H9 (cell line): ENCODE data around the gene FYTTD1. TPM values are rescaled to one million over a fixed set of nuclear protein-coding genes. Genes with fewer than 3 reads are reported as not detected.

Source experiments
- DNase-seq: peaks from one replicate; pipeline ENCODE4 v3.0.0-alpha.2; 2017
- H2AFZ ChIP-seq: one replicate; pipeline ENCODE4 v1.6.1; 2013; ENCODE audit warnings: mild to moderate bottlenecking, low read length, control low read depth, moderate library complexity
- H2AK5ac ChIP-seq: 2 replicates; pipeline ENCODE4 v1.6.1; 2013; ENCODE audit warnings: low read length, control low read depth, mixed read lengths; ENCODE audit not compliant: insufficient read length
- H2BK120ac ChIP-seq: one replicate; pipeline ENCODE4 v1.6.1; 2013; ENCODE audit warnings: low read depth, mild to moderate bottlenecking, low read length, control low read depth, inconsistent platforms; ENCODE audit not compliant: poor library complexity, severe bottlenecking
- H2BK12ac ChIP-seq: 2 replicates; pipeline ENCODE4 v1.6.1; 2013; ENCODE audit warnings: low read length, control low read depth, mixed read lengths, low read depth; ENCODE audit not compliant: insufficient read length
- H2BK15ac ChIP-seq: 2 replicates; pipeline ENCODE4 v1.6.1; 2013; ENCODE audit warnings: low read depth, low read length, control low read depth
- H2BK20ac ChIP-seq: one replicate; pipeline ENCODE4 v1.6.1; 2013; ENCODE audit warnings: low read depth, mild to moderate bottlenecking, low read length, control low read depth, inconsistent platforms; ENCODE audit not compliant: poor library complexity, severe bottlenecking
- H2BK5ac ChIP-seq: 2 replicates; pipeline ENCODE4 v1.6.1; 2013; ENCODE audit warnings: low read length, control low read depth, mixed read lengths; ENCODE audit not compliant: insufficient read length
- H3K14ac ChIP-seq: 2 replicates; pipeline ENCODE4 v1.6.1; 2013; ENCODE audit warnings: low read length, control low read depth; ENCODE audit not compliant: insufficient read depth
- H3K18ac ChIP-seq: 2 replicates; pipeline ENCODE4 v1.6.1; 2013; ENCODE audit warnings: low read depth, mild to moderate bottlenecking, mixed read lengths, low read length, control low read depth; ENCODE audit not compliant: insufficient read length
- H3K23ac ChIP-seq: 2 replicates; pipeline ENCODE4 v1.6.1; 2013; ENCODE audit warnings: low read length, control low read depth, mixed read lengths, low read depth; ENCODE audit not compliant: insufficient read length
- H3K23me2 ChIP-seq: 2 replicates; pipeline ENCODE4 v1.6.1; 2013; ENCODE audit warnings: low read depth, mild to moderate bottlenecking, mixed read lengths, low read length, control low read depth; ENCODE audit not compliant: insufficient read length, poor library complexity, severe bottlenecking
- H3K27ac ChIP-seq: 2 replicates; pipeline ENCODE4 v1.5.1; 2013; ENCODE audit warnings: low read length, control low read depth, mixed read lengths, low read depth; ENCODE audit not compliant: insufficient read length
- H3K27me3 ChIP-seq: 2 replicates; pipeline ENCODE4 v1.6.1; 2013; ENCODE audit warnings: low read length, control low read depth, inconsistent platforms; ENCODE audit not compliant: insufficient read depth
- H3K4ac ChIP-seq: 2 replicates; pipeline ENCODE4 v1.6.1; 2013; ENCODE audit warnings: low read depth, mild to moderate bottlenecking, control low read depth, inconsistent platforms, low read length, moderate library complexity
- H3K4me1 ChIP-seq: 2 replicates; pipeline ENCODE4 v1.6.1; 2013; ENCODE audit warnings: low read length, control low read depth, inconsistent platforms; ENCODE audit not compliant: insufficient read depth
- H3K4me2 ChIP-seq: 2 replicates; pipeline ENCODE4 v1.6.1; 2013; ENCODE audit warnings: low read length, control low read depth, mixed read lengths; ENCODE audit not compliant: insufficient read length, insufficient read depth
- H3K56ac ChIP-seq: 2 replicates; pipeline ENCODE4 v1.6.1; 2013; ENCODE audit warnings: low read depth, mild to moderate bottlenecking, mixed read lengths, low read length, control low read depth; ENCODE audit not compliant: insufficient read length
- H3K79me1 ChIP-seq: 2 replicates; pipeline ENCODE4 v1.6.1; 2013; ENCODE audit warnings: low read depth, mild to moderate bottlenecking, moderate library complexity, low read length, control low read depth, inconsistent platforms; ENCODE audit not compliant: insufficient read depth, poor library complexity, severe bottlenecking
- H3K79me2 ChIP-seq: 2 replicates; pipeline ENCODE4 v1.6.1; 2013; ENCODE audit warnings: low read length, control low read depth, inconsistent platforms; ENCODE audit not compliant: insufficient read depth
- H3K9ac ChIP-seq: 2 replicates; pipeline ENCODE4 v1.6.1; 2013; ENCODE audit warnings: low read length, control low read depth, mixed read lengths; ENCODE audit not compliant: insufficient read length; ENCODE audit errors: extremely low read depth
- H3K9me3 ChIP-seq: one replicate; pipeline ENCODE4 v1.6.1; 2013; ENCODE audit warnings: low read depth, low read length, inconsistent platforms; ENCODE audit not compliant: control insufficient read depth
- H3T11ph ChIP-seq: one replicate; pipeline ENCODE4 v1.6.1; 2013; ENCODE audit warnings: mild to moderate bottlenecking, low read length, control low read depth, inconsistent platforms
- H4K20me1 ChIP-seq: one replicate; pipeline ENCODE4 v1.6.1; 2013; ENCODE audit not compliant: control insufficient read depth, insufficient read length, insufficient read depth
- H4K5ac ChIP-seq: 2 replicates; pipeline ENCODE4 v1.6.1; 2013; ENCODE audit warnings: low read depth, mild to moderate bottlenecking, mixed read lengths, low read length, control low read depth; ENCODE audit not compliant: insufficient read length
- H4K8ac ChIP-seq: replicated peaks from 2 replicates; pipeline ENCODE4 v1.6.1; 2013; ENCODE audit warnings: low read length, control low read depth, mixed read lengths, low read depth; ENCODE audit not compliant: insufficient read length
- H4K91ac ChIP-seq: 2 replicates; pipeline ENCODE4 v1.6.1; 2013; ENCODE audit warnings: low read depth, mild to moderate bottlenecking, moderate library complexity, mixed read lengths, low read length, control low read depth; ENCODE audit not compliant: insufficient read length
- H3K27ac Mint-ChIP-seq, 3 experiments: 2 replicates in 2 of 3; 3 replicates in 1 of 3; pipeline ENCODE4 v1.8.0; 2020 to 2021; ENCODE audit warnings: mixed read lengths in 3 of 3, mild to moderate bottlenecking in 1 of 3, moderate library complexity in 1 of 3
- H3K27me3 Mint-ChIP-seq: 2 replicates; pipeline ENCODE4 v1.8.0; 2021; ENCODE audit warnings: low read depth, mild to moderate bottlenecking, moderate library complexity, mixed read lengths
- H3K36me3 Mint-ChIP-seq, 3 experiments: 2 replicates in 2 of 3; 3 replicates in 1 of 3; pipeline ENCODE4 v1.8.0; 2020 to 2021; ENCODE audit warnings: low read depth in 3 of 3, mixed read lengths in 3 of 3; ENCODE audit not compliant: insufficient read depth in 1 of 3
- H3K4me1 Mint-ChIP-seq, 2 experiments: 2 replicates each; pipeline ENCODE4 v1.8.0; 2020; ENCODE audit warnings: mixed read lengths in 2 of 2
- H3K4me3 Mint-ChIP-seq, 2 experiments: 2 replicates in 1 of 2; 3 replicates in 1 of 2; pipeline ENCODE4 v1.8.0; 2020 to 2021; ENCODE audit warnings: mild to moderate bottlenecking in 2 of 2, mixed read lengths in 2 of 2, moderate library complexity in 1 of 2
- H3K9me3 Mint-ChIP-seq, 2 experiments: 2 replicates in 1 of 2; 3 replicates in 1 of 2; pipeline ENCODE4 v1.8.0; 2020; ENCODE audit warnings: mild to moderate bottlenecking in 2 of 2, mixed read lengths in 2 of 2, moderate library complexity in 1 of 2
- CTCF ChIP-seq: fragments of 200-600 bp; sonication (generic); conservative IDR thresholded peaks from 3 replicates; pipeline ENCODE4 v1.8.0; 2021; ENCODE audit warnings: antibody characterized with exemption, mild to moderate bottlenecking
- WGBS: extraction: QIAGEN DNeasy Blood & Tissue Kit; methylation state at CpG from one replicate; pipeline ENCODE4 v1.1.7; 2013; ENCODE audit warnings: missing lambda C conversion rate, low lambda C conversion rate, mixed read lengths; ENCODE audit not compliant: insufficient read length; ENCODE audit errors: extremely low coverage; 5-methylcytosine and 5-hydroxymethylcytosine counted together
- total RNA-seq: library from RNA; stranded (reverse); gene quantifications from 2 replicates; pipeline ENCODE4 v1.2.1, GENCODE V29; 2021

The FYTTD1 gene
- total RNA-seq, 1 experiment from 2014 or later = 19.4 TPM

- Histone ChIP-seq H3K79me2 (no peaks in the 10 kb centered on the region), H3K4me2 (no peak overlapping the region), H4K5ac (no peak overlapping the region), H4K8ac (no peak overlapping the region), H2BK5ac (no peak overlapping the region), H3T11ph (no peak overlapping the region), H3K18ac (no peak overlapping the region), H4K20me1 (no peaks in the 10 kb centered on the region), H3K4me1 (no peaks in the 10 kb centered on the region), H3K27me3 (no peaks in the 10 kb centered on the region), H3K14ac (no peak overlapping the region), H2BK15ac (no peak overlapping the region), H4K91ac (no peak overlapping the region), H3K79me1 (no peaks in the 10 kb centered on the region), H3K56ac (no peak overlapping the region), H3K23ac (no peak overlapping the region), H3K4ac (no peak overlapping the region), H2BK20ac (no peak overlapping the region), H3K27ac (no peak overlapping the region), H3K23me2 (no peaks in the 10 kb centered on the region), H2AK5ac (no peak overlapping the region), H2AFZ (no peak overlapping the region), H3K9me3 (no peaks in the 10 kb centered on the region), H2BK120ac (no peak overlapping the region), H3K9ac (no peak overlapping the region), H2BK12ac (no peak overlapping the region)
- Mint-ChIP-seq H3K9me3 (no peaks in the 10 kb centered on the region), H3K27me3 (no peaks in the 10 kb centered on the region), H3K4me3 (no peak overlapping the region), H3K4me1 (no peaks in the 10 kb centered on the region), H3K36me3 (peaks cover 29 to 68% (median 54%) of the 10 kb centered on the region in 3 experiments; a peak in 6 of 7 replicates), H3K27ac (peak overlapping the region in 1 of 3 experiments; percentile 69; a peak in 1 of 7 replicates)
- no peak for TF ChIP-seq CTCF
- no CpG with 5 or more reads among the region's 6 CpGs for WGBS
- no peak for DNase-seq
Observed at GRCh38 chr3:197830308-197830966, 80.8 kb downstream of the FYTTD1 start.
